ENCODE data around the gene DDX42.
"Not testable (repeated sequence)": the region's sequence is repeated elsewhere in the genome, so short reads cannot be mapped to it uniquely, and the experiment has no call there.

The DDX42 gene

DNA sequence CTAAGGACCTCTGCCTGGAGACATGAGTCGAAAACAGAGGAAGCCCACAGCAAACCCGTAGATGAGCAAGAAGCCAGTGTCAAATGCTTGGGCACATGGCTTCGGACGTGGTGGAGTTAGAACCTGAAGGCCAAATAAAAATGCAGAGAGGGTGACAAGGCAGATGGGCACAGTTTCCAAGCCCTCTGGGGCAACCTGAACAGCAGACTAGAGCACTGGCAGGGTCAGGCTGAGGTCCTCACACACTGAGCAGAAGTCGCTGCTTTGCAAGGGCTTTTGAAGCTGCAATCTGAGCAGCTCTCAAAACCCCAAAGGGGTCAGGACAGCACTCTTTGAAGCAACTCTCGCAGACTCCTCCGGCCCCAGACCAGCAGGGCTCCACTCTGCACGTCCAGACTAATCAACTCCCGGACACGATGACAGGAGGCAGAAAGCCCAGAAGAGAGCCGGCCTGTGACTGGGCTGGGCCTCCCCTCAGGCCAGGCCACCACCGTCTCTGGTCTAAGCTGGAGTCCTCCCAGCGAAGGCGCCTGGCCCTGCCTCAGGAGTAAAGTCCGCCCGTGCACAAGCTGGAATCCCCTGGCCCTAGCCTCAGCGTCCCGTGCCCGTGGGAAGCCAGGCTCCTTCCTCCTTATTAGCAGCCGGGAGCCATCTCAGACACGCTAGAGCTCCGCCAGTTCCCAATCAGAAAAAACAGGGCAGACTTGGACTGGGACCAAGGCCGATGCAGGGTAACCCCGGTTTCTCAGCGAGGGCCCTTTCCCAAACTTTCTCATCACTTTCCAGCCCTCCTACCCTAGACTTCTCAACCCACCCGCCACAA, 67.6 kb downstream of the DDX42 start:
- H3K36me3 ChIP-seq (ENCODE audit: insufficient read depth, low read length), result peaks cover 30% of the 10 kb centered on the region
- peak overlapping the region; percentile 69 to 98 for H3K4me3 ChIP-seq (ENCODE audit: low read depth in 1 of 2, low read length in 2 of 2)
- TF ChIP-seq CTCF (IDR thresholded peaks at IDR 0.05; ENCODE audit: borderline replicate concordance, extremely low read depth, low read length, poor library complexity, severe bottlenecking) (no peak), EZH2 (IDR thresholded peaks at IDR 0.05; ENCODE audit: borderline replicate concordance, low read depth, low read length, severe bottlenecking) (no peak)
- H3K9ac ChIP-seq (ENCODE audit: low read depth, low read length), result peak overlapping the region; percentile 94
- H3K27ac ChIP-seq (ENCODE audit: low read length), result peak overlapping the region; percentile 87
- H3K4me1 ChIP-seq (ENCODE audit: insufficient read depth, low read length), result peaks cover 36% of the 10 kb centered on the region
- peaks cover 49% of the 10 kb centered on the region for H4K20me1 ChIP-seq (ENCODE audit: insufficient read depth, low read length)
- peaks cover 60% of the 10 kb centered on the region for H3K79me2 ChIP-seq (ENCODE audit: insufficient read depth, low read length)
- H3K9me3 ChIP-seq (ENCODE audit: insufficient read depth, low read length, severe bottlenecking), result no peaks in the 10 kb centered on the region
- H2AFZ ChIP-seq (ENCODE audit: low read depth, low read length), result peak overlapping the region; percentile 72
- H3K27me3 ChIP-seq (ENCODE audit: insufficient read depth, low read length, poor library complexity), result no peaks in the 10 kb centered on the region
- DNase-seq (peak; percentile 28), ATAC-seq (ENCODE audit: insufficient read depth, low read depth) (0 out of 3 replicates have a peak, but pooled peaks have one; percentile 2)
- H3K4me2 ChIP-seq (ENCODE audit: insufficient read depth, low read length), result peak overlapping the region; percentile 99

DNA sequence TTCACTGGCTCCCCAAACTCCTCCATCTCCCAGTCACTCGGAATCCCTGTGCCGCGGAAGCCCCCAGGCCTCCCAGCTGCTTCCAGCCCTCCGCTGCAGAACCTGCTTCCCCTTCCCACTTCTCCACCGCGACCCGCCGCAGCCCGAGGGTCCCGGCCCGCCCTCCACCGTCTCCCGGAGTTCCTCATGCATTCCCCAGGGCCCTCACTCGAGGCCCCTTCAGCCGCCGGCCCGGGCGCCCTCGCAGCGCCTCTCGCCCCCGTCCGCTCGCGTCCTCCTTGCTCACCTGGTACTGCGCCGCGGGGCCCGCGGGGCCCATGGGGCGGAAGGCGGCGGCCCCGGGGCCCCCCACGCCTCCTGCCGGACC, 68.2 kb downstream of the DDX42 start:
- peaks cover 55% of the 10 kb centered on the region for H3K79me2 ChIP-seq (ENCODE audit: insufficient read depth, low read length)
- peaks cover 45% of the 10 kb centered on the region for H4K20me1 ChIP-seq (ENCODE audit: insufficient read depth, low read length)
- ATAC-seq (ENCODE audit: insufficient read depth, low read depth), result peak; percentile 16

DNA sequence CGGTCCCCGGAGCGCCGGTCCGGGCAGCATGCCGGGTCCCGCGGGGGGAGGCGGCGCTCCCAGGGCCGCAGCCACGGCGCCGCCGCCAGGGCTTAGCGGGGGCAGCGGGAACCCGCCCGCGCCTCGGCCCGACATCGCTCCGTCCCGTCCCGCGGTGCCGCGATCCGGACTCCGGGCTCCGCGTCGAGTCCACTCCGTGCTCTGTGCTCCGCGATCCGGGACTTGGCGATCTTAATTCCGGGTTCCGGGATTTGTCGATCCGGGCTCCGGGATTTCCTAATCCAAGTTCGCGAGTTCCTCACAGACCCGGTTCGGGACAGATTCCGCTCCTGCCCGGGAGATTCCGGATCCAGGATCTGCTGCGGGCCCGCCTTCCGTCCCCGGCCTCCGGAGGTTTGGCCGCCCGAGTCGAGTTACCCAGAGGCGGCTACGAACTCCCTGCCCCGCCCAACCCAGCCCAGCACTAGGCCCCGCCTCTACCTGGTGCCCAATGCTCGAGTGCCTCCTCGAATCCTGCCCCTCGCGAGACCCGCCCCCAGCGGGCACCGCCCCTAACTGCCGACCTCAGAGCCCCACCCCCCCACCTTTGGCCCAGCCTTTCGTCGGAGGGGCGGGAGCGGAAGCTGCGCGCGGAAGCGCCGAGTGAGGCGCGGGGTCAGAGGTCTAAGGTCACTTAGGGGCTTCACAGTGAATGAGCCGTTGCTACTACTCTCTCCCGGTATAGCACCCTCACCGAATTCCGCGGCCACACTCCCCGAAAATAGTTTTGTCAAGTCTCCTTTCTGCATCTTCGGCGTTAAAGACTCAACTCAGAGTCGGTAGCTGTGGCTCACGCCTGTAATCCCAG, 68.8 kb downstream of the DDX42 start, which contains the start of gene SMARCD2:
Gene SMARCD2, minus strand, starts transcription at position 146 of the 847 bp plus-strand sequence. Its CDS starts 11 bp downstream, at position 135.
- peaks cover 36% of the 10 kb centered on the region for H3K4me1 ChIP-seq (ENCODE audit: insufficient read depth, low read length)
- DNase-seq (peak; percentile 99), ATAC-seq (ENCODE audit: insufficient read depth, low read depth) (peak; percentile 88)
- peak within 1 kb of the TSS; percentile 99 for H3K4me2 ChIP-seq (ENCODE audit: insufficient read depth, low read length)
- no peaks in the 10 kb centered on the region for H3K27me3 ChIP-seq (ENCODE audit: insufficient read depth, low read length, poor library complexity)
- H2AFZ ChIP-seq (ENCODE audit: low read depth, low read length), result peak within 1 kb of the TSS; percentile 91
- no peaks in the 10 kb centered on the region for H3K9me3 ChIP-seq (ENCODE audit: insufficient read depth, low read length, severe bottlenecking)
- H3K27ac ChIP-seq (ENCODE audit: low read length), result peak within 1 kb of the TSS; percentile 96
- H3K79me2 ChIP-seq (ENCODE audit: insufficient read depth, low read length), result peaks cover 49% of the 10 kb centered on the region
- H3K9ac ChIP-seq (ENCODE audit: low read depth, low read length), result peak within 1 kb of the TSS; percentile 94
- peak within 1 kb of the TSS; percentile 81 to 98 for H3K4me3 ChIP-seq (ENCODE audit: low read depth in 1 of 2, low read length in 2 of 2)
- peaks cover 39% of the 10 kb centered on the region for H4K20me1 ChIP-seq (ENCODE audit: insufficient read depth, low read length)
- peaks cover 18% of the 10 kb centered on the region for H3K36me3 ChIP-seq (ENCODE audit: insufficient read depth, low read length)
- TF ChIP-seq EZH2 (IDR thresholded peaks at IDR 0.05; ENCODE audit: borderline replicate concordance, low read depth, low read length, severe bottlenecking) (no peak), CTCF (IDR thresholded peaks at IDR 0.05; ENCODE audit: borderline replicate concordance, extremely low read depth, low read length, poor library complexity, severe bottlenecking) (no peak)

More for the DNA sequence above, 68.2 kb downstream of the DDX42 start:
- Histone ChIP-seq H3K27ac (ENCODE audit: low read length) (peak overlapping the region; percentile 87), H3K9me3 (ENCODE audit: insufficient read depth, low read length, severe bottlenecking) (no peaks in the 10 kb centered on the region), H3K36me3 (ENCODE audit: insufficient read depth, low read length) (peaks cover 24% of the 10 kb centered on the region), H2AFZ (ENCODE audit: low read depth, low read length) (peak overlapping the region; percentile 72), H3K27me3 (ENCODE audit: insufficient read depth, low read length, poor library complexity) (no peaks in the 10 kb centered on the region), H3K9ac (ENCODE audit: low read depth, low read length) (peak overlapping the region; percentile 94), H3K4me1 (ENCODE audit: insufficient read depth, low read length) (peaks cover 36% of the 10 kb centered on the region), H3K4me3 (ENCODE audit: low read depth in 1 of 2, low read length in 2 of 2) (peak overlapping the region; percentile 69 to 98), H3K4me2 (ENCODE audit: insufficient read depth, low read length) (peak overlapping the region; percentile 99)
- DNase-seq, result peak; percentile 48
- no peak for TF ChIP-seq EZH2 (IDR thresholded peaks at IDR 0.05; ENCODE audit: borderline replicate concordance, low read depth, low read length, severe bottlenecking)
- no peak for TF ChIP-seq CTCF (IDR thresholded peaks at IDR 0.05; ENCODE audit: borderline replicate concordance, extremely low read depth, low read length, poor library complexity, severe bottlenecking)

GRCh38 chr17:63843387-63843888, 69.5 kb downstream of the DDX42 start:
- not testable (repeated sequence) for H3K27me3 ChIP-seq (ENCODE audit: insufficient read depth, low read length, poor library complexity); H3K9me3 ChIP-seq (ENCODE audit: insufficient read depth, low read length, severe bottlenecking)
- Histone ChIP-seq H3K36me3 (ENCODE audit: insufficient read depth, low read length) (peaks cover 12% of the 10 kb centered on the region; the same call in 1 of the 2 replicates), H3K4me1 (ENCODE audit: insufficient read depth, low read length) (peaks cover 36% of the 10 kb centered on the region), H3K9ac (ENCODE audit: low read depth, low read length) (peak overlapping the region; percentile 71), H3K27ac (ENCODE audit: low read length) (peak overlapping the region; percentile 96), H3K4me2 (ENCODE audit: insufficient read depth, low read length) (peak overlapping the region; percentile 73), H3K4me3 (ENCODE audit: low read depth in 1 of 2, low read length in 2 of 2) (peak overlapping the region; percentile 68 to 81; a peak in 3 of 4 replicates), H4K20me1 (ENCODE audit: insufficient read depth, low read length) (peaks cover 33% of the 10 kb centered on the region), H3K79me2 (ENCODE audit: insufficient read depth, low read length) (peaks cover 42% of the 10 kb centered on the region), H2AFZ (ENCODE audit: low read depth, low read length) (peak overlapping the region; percentile 91)
- peak; percentile 61 for DNase-seq
- peak; percentile 4; the same call in 1 of the 3 replicates for ATAC-seq (ENCODE audit: insufficient read depth, low read depth)

Data from DND-41 (cell line).